Ascending aorta (tissue), 2 donors: Measurements from ENCODE around the gene NPAS3. TPM values are rescaled to one million over a fixed set of nuclear protein-coding genes. Genes with fewer than 3 reads are reported as not detected.

Experiments
- DNase-seq, 2 donors: peaks; one replicate each; pipeline ENCODE4 v3.0.0-alpha.2; 2019; ENCODE audit warnings: low spot score in 2 of 2
- H3K27ac ChIP-seq, 2 donors: fragments of 200-600 bp; sonication (generic); one replicate each; pipeline ENCODE4 v1.5.1; 2016 to 2017; ENCODE audit warnings: mild to moderate bottlenecking in 1 of 2
- H3K27me3 ChIP-seq: fragments of 200-600 bp; sonication (generic); one replicate; pipeline ENCODE4 v1.5.1; 2017
- H3K36me3 ChIP-seq, 2 donors: fragments of 200-600 bp; sonication (generic); one replicate each; pipeline ENCODE4 v1.5.1; 2016
- H3K4me1 ChIP-seq, 2 donors: fragments of 200-600 bp; sonication (generic); one replicate each; pipeline ENCODE4 v1.5.1; 2016 to 2017; ENCODE audit warnings: mild to moderate bottlenecking in 1 of 2
- H3K4me3 ChIP-seq, 2 donors: fragments of 200-600 bp; sonication (generic); one replicate each; pipeline ENCODE4 v1.5.1; 2016 to 2017; ENCODE audit warnings: mild to moderate bottlenecking in 1 of 2
- H3K9me3 ChIP-seq, 2 donors: fragments of 200-600 bp; sonication (generic); one replicate each; pipeline ENCODE4 v1.5.1; 2016
- CTCF ChIP-seq, 3 experiments: fragments of 200-600 bp in 2 of 3; fragments of 450-650 bp in 1 of 3; sonication (generic) in 2 of 3; IDR thresholded peaks; one replicate each; pipeline ENCODE4 v1.5.1; 2016 to 2019; ENCODE audit warnings: antibody characterized with exemption in 3 of 3, mild to moderate bottlenecking in 1 of 3, moderate library complexity in 1 of 3
- intact Hi-C: fragments of 100-400 bp; cut with DNase I; formaldehyde crosslinking; loops from one replicate; pipeline ENCODE4 v1.15.1; 2023
- total RNA-seq: library from RNA; depleted of rRNA; stranded (reverse); fragments of >200 nt; gene quantifications from one replicate; pipeline ENCODE4 v1.1.0, GENCODE V29; 2016

Gene NPAS3
- total RNA-seq, 1 donor from 2014 or later, result not detected

- Histone ChIP-seq H3K36me3 (no peaks in the 10 kb centered on the region), H3K4me1 (no peaks in the 10 kb centered on the region), H3K27ac (no peak overlapping the region), H3K27me3 (no peaks in the 10 kb centered on the region), H3K9me3 (no peaks in the 10 kb centered on the region), H3K4me3 (no peak overlapping the region)
- intact Hi-C loops, result no loop called here
- no peak for DNase-seq
- no peak for TF ChIP-seq CTCF (IDR thresholded peaks at IDR 0.05)
Measured at GRCh38 chr14:33420051-33420627, 481.5 kb downstream of the NPAS3 start.

- intact Hi-C loops, result no loop called here
- TF ChIP-seq CTCF (IDR thresholded peaks at IDR 0.05), result no peak
Measured at GRCh38 chr14:33430414-33431035, 491.8 kb downstream of the NPAS3 start.

GRCh38 chr14:33432407-33433023, 493.8 kb downstream of the NPAS3 start:
- no peaks in the 10 kb centered on the region for H3K9me3 ChIP-seq
- no peaks in the 10 kb centered on the region for H3K36me3 ChIP-seq
- intact Hi-C loops, result no loop called here
- H3K4me1 ChIP-seq, result no peaks in the 10 kb centered on the region
- no peaks in the 10 kb centered on the region for H3K27me3 ChIP-seq
- peak in 1 of 3 experiments; percentile 9 for TF ChIP-seq CTCF (IDR thresholded peaks at IDR 0.05)
- H3K27ac ChIP-seq, result no peak overlapping the region
- DNase-seq, result no peak
- H3K4me3 ChIP-seq, result no peak overlapping the region

More at GRCh38 chr14:33430414-33431035, 491.8 kb downstream of the NPAS3 start:
- Histone ChIP-seq H3K4me1 (no peaks in the 10 kb centered on the region), H3K27me3 (no peaks in the 10 kb centered on the region), H3K36me3 (no peaks in the 10 kb centered on the region), H3K9me3 (no peaks in the 10 kb centered on the region), H3K4me3 (no peak overlapping the region), H3K27ac (no peak overlapping the region)
- no peak for DNase-seq

- intact Hi-C loops, result no loop called here
- no peak for DNase-seq
- Histone ChIP-seq H3K4me3 (no peak overlapping the region), H3K9me3 (no peaks in the 10 kb centered on the region), H3K27ac (no peak overlapping the region), H3K36me3 (no peaks in the 10 kb centered on the region), H3K27me3 (no peaks in the 10 kb centered on the region), H3K4me1 (no peaks in the 10 kb centered on the region)
- no peak for TF ChIP-seq CTCF (IDR thresholded peaks at IDR 0.05)
Measured at GRCh38 chr14:33433396-33433795, 494.7 kb downstream of the NPAS3 start.

GRCh38 chr14:33435911-33436689, 497.4 kb downstream of the NPAS3 start:
- H3K27me3 ChIP-seq, result no peaks in the 10 kb centered on the region
- intact Hi-C loops, result no loop called here
- H3K27ac ChIP-seq, result no peak overlapping the region
- no peak overlapping the region for H3K4me3 ChIP-seq
- no peaks in the 10 kb centered on the region for H3K36me3 ChIP-seq
- H3K9me3 ChIP-seq, result no peaks in the 10 kb centered on the region
- H3K4me1 ChIP-seq, result no peaks in the 10 kb centered on the region
- TF ChIP-seq CTCF (IDR thresholded peaks at IDR 0.05), result no peak
- no peak for DNase-seq
